ENCODE data around the gene GADD45B. TPM values are rescaled to one million over a fixed set of nuclear protein-coding genes. Genes with fewer than 3 reads are reported as not detected.
A peak's percentile ranks its signal among the peaks of the same experiment; 100 is the strongest.

The GADD45B gene
- total RNA-seq, 1 donor from 2014 or later, result 25.8 TPM

GRCh38 chr19:2449019-2449418, 26.9 kb upstream of the GADD45B start:
- no peak for FAIRE-seq
- peaks cover 3% of the 10 kb centered on the region for H3K36me3 ChIP-seq (ENCODE audit: control insufficient read depth, insufficient read depth, low read length)
- H3K27me3 ChIP-seq (ENCODE audit: control insufficient read depth, insufficient read depth, low read length), result no peaks in the 10 kb centered on the region
- no peak for DNase-seq (ENCODE audit: low read depth)
- H3K4me3 ChIP-seq (ENCODE audit: low read depth, low read length), result no peak overlapping the region
- TF ChIP-seq CTCF (IDR thresholded peaks at IDR 0.05; ENCODE audit: insufficient read depth, low read length, severe bottlenecking), result no peak

- Histone ChIP-seq H3K27me3 (ENCODE audit: control insufficient read depth, insufficient read depth, low read length) (no peaks in the 10 kb centered on the region), H3K36me3 (ENCODE audit: control insufficient read depth, insufficient read depth, low read length) (peaks cover 1% of the 10 kb centered on the region), H3K4me3 (ENCODE audit: low read depth, low read length) (no peak overlapping the region)
- FAIRE-seq (no peak), DNase-seq (ENCODE audit: low read depth) (no peak)
- no peak for TF ChIP-seq CTCF (IDR thresholded peaks at IDR 0.05; ENCODE audit: insufficient read depth, low read length, severe bottlenecking)
These were observed 24.8 kb upstream of the GADD45B start for GRCh38 chr19:2451138-2451537.

- TF ChIP-seq CTCF (IDR thresholded peaks at IDR 0.05; ENCODE audit: insufficient read depth, low read length, severe bottlenecking), result no peak
- H3K27me3 ChIP-seq (ENCODE audit: control insufficient read depth, insufficient read depth, low read length), result no peaks in the 10 kb centered on the region
- no peak for FAIRE-seq
These were observed 24.2 kb upstream of the GADD45B start for GRCh38 chr19:2451741-2452140.

GRCh38 chr19:2453431-2454025, 22.4 kb upstream of the GADD45B start:
- DNase-seq (ENCODE audit: low read depth), result no peak
- H3K36me3 ChIP-seq (ENCODE audit: control insufficient read depth, insufficient read depth, low read length), result no peaks in the 10 kb centered on the region
- no peak for FAIRE-seq
- no peak overlapping the region for H3K4me3 ChIP-seq (ENCODE audit: low read depth, low read length)
- no peak for TF ChIP-seq CTCF (IDR thresholded peaks at IDR 0.05; ENCODE audit: insufficient read depth, low read length, severe bottlenecking)
- no peaks in the 10 kb centered on the region for H3K27me3 ChIP-seq (ENCODE audit: control insufficient read depth, insufficient read depth, low read length)

More at GRCh38 chr19:2451741-2452140, 24.2 kb upstream of the GADD45B start:
- Histone ChIP-seq H3K36me3 (ENCODE audit: control insufficient read depth, insufficient read depth, low read length) (peaks cover 1% of the 10 kb centered on the region), H3K4me3 (ENCODE audit: low read depth, low read length) (no peak overlapping the region)
- DNase-seq (ENCODE audit: low read depth), result no peak

- Histone ChIP-seq H3K36me3 (ENCODE audit: control insufficient read depth, insufficient read depth, low read length) (no peaks in the 10 kb centered on the region), H3K4me3 (ENCODE audit: low read depth, low read length) (no peak overlapping the region), H3K27me3 (ENCODE audit: control insufficient read depth, insufficient read depth, low read length) (no peaks in the 10 kb centered on the region)
- no peak for DNase-seq (ENCODE audit: low read depth)
- peak; percentile 47 for FAIRE-seq
- no peak for TF ChIP-seq CTCF (IDR thresholded peaks at IDR 0.05; ENCODE audit: insufficient read depth, low read length, severe bottlenecking)
These were observed 21.5 kb upstream of the GADD45B start for GRCh38 chr19:2454199-2454961.
